HL-60 (cell line): Measurements from ENCODE around the gene SLC38A2.

Experiments
- DNase-seq, 2 experiments: peaks; one replicate each; pipeline ENCODE4 v3.0.0-alpha.2; 2010 to 2020; ENCODE audit warnings: low read depth in 1 of 2, low spot score in 1 of 2
- H3K27ac ChIP-seq: fragments of 250-450 bp; sonication (Bioruptor Pico); replicated peaks from 2 replicates; pipeline ENCODE4 v1.5.1; 2020; ENCODE audit warnings: mild to moderate bottlenecking, moderate library complexity
- H3K27me3 ChIP-seq: fragments of 250-450 bp; sonication (Bioruptor Pico); 2 replicates; pipeline ENCODE4 v1.5.1; 2021; ENCODE audit warnings: mild to moderate bottlenecking, moderate library complexity; ENCODE audit not compliant: insufficient read depth, poor library complexity, severe bottlenecking
- H3K4me3 ChIP-seq: replicated peaks from 2 replicates; pipeline ENCODE4 v1.5.1; 2011; ENCODE audit warnings: mild to moderate bottlenecking, control low read depth, low read length; ENCODE audit not compliant: insufficient read depth
- CTCF ChIP-seq: IDR thresholded peaks from one replicate; pipeline ENCODE4 v1.5.1; 2011; ENCODE audit warnings: low read length, control low read depth, inconsistent platforms; ENCODE audit not compliant: insufficient read depth
- GABPA ChIP-seq: IDR thresholded peaks from 2 replicates; pipeline ENCODE4 v1.6.1; 2012; ENCODE audit warnings: low read depth
- POLR2AphosphoS5 ChIP-seq: IDR thresholded peaks from 2 replicates; pipeline ENCODE4 v1.6.1; 2012; ENCODE audit warnings: low read depth
- REST ChIP-seq: IDR thresholded peaks from 2 replicates; pipeline ENCODE4 v1.6.1; 2012; ENCODE audit warnings: low read depth; ENCODE audit not compliant: insufficient replicate concordance
- SPI1 ChIP-seq: IDR thresholded peaks from 2 replicates; pipeline ENCODE4 v1.6.1; 2012; ENCODE audit warnings: low read depth, mild to moderate bottlenecking, borderline replicate concordance

The SLC38A2 gene

DNA sequence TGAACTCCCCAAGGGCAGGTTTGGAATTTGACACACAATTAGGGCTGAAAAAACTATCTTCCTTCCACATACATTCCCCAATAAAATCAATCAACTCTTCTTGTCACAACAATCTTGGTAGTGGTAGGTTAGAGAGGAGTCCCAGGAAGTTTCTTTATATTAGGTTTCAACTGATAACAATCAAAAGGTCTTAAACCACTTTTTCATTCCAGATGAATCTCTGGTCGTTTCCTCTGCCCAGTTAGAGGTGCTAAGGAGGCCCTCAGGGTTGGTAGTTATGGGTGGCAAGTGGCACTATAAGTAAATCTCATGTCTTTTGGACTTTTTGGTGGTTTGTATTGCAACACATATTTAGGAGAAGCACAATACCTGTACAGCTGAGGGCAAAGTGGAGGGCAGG lies 1.7 kb upstream of the SLC38A2 start:
- Histone ChIP-seq H3K4me3 (no peak overlapping the region), H3K27me3 (no peaks in the 10 kb centered on the region), H3K27ac (no peak overlapping the region)
- DNase-seq: no peak
- no peak for TF ChIP-seq SPI1
- no peak for TF ChIP-seq GABPA
- TF ChIP-seq REST: no peak
- no peak for TF ChIP-seq CTCF
- TF ChIP-seq POLR2AphosphoS5: no peak

- Histone ChIP-seq H3K27ac (peak overlapping the region; percentile 97), H3K4me3 (peak overlapping the region; percentile 81), H3K27me3 (no peaks in the 10 kb centered on the region)
- TF ChIP-seq CTCF: no peak
- no peak for TF ChIP-seq SPI1
- DNase-seq: peak in 1 of 2 experiments; percentile 45
Observed at GRCh38 chr12:46373301-46374296, 1.0 kb upstream of the SLC38A2 start.

- no peaks in the 10 kb centered on the region for H3K27me3 ChIP-seq
- TF ChIP-seq GABPA: no peak
- TF ChIP-seq SPI1: no peak
- TF ChIP-seq CTCF: no peak
- no peak for TF ChIP-seq REST
- peak overlapping the region; percentile 97 for H3K27ac ChIP-seq
- peak overlapping the region; percentile 81 for H3K4me3 ChIP-seq
- DNase-seq: peak in 1 of 2 experiments; percentile 71
Observed at GRCh38 chr12:46371718-46372543, 642 bp downstream of the SLC38A2 start.
